DLD1 (cell line): ENCODE data around the gene DMC1.

Experiments
- in situ Hi-C: cut with HindIII; loops from 2 replicates; pipeline ENCODE4 v1.10.0; 2017; ENCODE audit warnings: low sequenced_read_pairs

Gene DMC1

GRCh38 chr22:38567531-38568285 lies 2.3 kb downstream of the DMC1 start:
- in situ Hi-C loops: no loop called here

- in situ Hi-C loops: no loop called here
Observed at GRCh38 chr22:38566726-38567504, 3.1 kb downstream of the DMC1 start.

GRCh38 chr22:38565441-38565840 lies 4.5 kb downstream of the DMC1 start:
- in situ Hi-C loops: no loop called here

GRCh38 chr22:38564669-38565068 lies 5.3 kb downstream of the DMC1 start:
- in situ Hi-C loops: no loop called here

- in situ Hi-C loops: no loop called here
Observed at GRCh38 chr22:38554281-38554680, 15.7 kb downstream of the DMC1 start.

GRCh38 chr22:38549101-38549894 lies 20.7 kb downstream of the DMC1 start:
- in situ Hi-C loops: no loop called here

- in situ Hi-C loops: no loop called here
Observed at GRCh38 chr22:38540701-38541100, 29.3 kb downstream of the DMC1 start.

GRCh38 chr22:38531251-38531938 lies 38.6 kb downstream of the DMC1 start:
- in situ Hi-C loops: no loop called here

GRCh38 chr22:38524429-38524828 lies 45.6 kb downstream of the DMC1 start:
- in situ Hi-C loops: no loop called here

- in situ Hi-C loops: no loop called here
Observed at GRCh38 chr22:38523479-38523878, 46.5 kb downstream of the DMC1 start.

GRCh38 chr22:38523029-38523428 lies 47.0 kb downstream of the DMC1 start:
- in situ Hi-C loops: no loop called here

- in situ Hi-C loops: no loop called here
Observed at GRCh38 chr22:38519453-38520250, 50.3 kb downstream of the DMC1 start.

GRCh38 chr22:38518620-38519019 lies 51.4 kb downstream of the DMC1 start:
- in situ Hi-C loops: no loop called here

GRCh38 chr22:38513063-38513462 lies 56.9 kb downstream of the DMC1 start:
- in situ Hi-C loops: no loop called here

- in situ Hi-C loops: no loop called here
Observed at GRCh38 chr22:38510416-38510970, 59.5 kb downstream of the DMC1 start.

GRCh38 chr22:38506118-38506962 lies 63.6 kb downstream of the DMC1 start, which contains the start of gene DDX17:
Gene DDX17, minus strand, starts transcription at chr22:38506311.
- in situ Hi-C loops: no loop called here

GRCh38 chr22:38505541-38506117 lies 64.4 kb downstream of the DMC1 start:
- in situ Hi-C loops: no loop called here

- in situ Hi-C loops: no loop called here
Observed at GRCh38 chr22:38504731-38505540, 65.0 kb downstream of the DMC1 start.
